GM21717 (cell line): ENCODE results near the gene HS3ST2.
"Not testable (repeated sequence)": the region's sequence is repeated elsewhere in the genome, so short reads cannot be mapped to it uniquely, and the experiment has no call there.

Experiments
- ATAC-seq: cut with Tn5 transposase; IDR thresholded peaks from one replicate; pipeline ENCODE4 v1.9.1; 2021; ENCODE audit warnings: mild to moderate bottlenecking, moderate library complexity; ENCODE audit not compliant: unreplicated experiment

Gene HS3ST2

GRCh38 chr16:22813223-22813947, 577 bp upstream of the HS3ST2 start:
- ATAC-seq: no peak

DNA sequence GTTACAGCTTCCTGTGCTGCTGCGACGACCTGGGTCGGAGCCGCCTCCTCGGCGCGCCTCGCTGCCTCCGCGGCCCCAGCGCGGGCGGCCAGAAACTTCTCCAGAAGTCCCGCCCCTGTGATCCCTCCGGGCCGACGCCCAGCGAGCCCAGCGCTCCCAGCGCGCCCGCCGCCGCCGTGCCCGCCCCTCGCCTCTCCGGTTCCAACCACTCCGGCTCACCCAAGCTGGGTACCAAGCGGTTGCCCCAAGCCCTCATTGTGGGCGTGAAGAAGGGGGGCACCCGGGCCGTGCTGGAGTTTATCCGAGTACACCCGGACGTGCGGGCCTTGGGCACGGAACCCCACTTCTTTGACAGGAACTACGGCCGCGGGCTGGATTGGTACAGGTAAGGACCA, 746 bp downstream of the HS3ST2 start:
- ATAC-seq: no peak

DNA sequence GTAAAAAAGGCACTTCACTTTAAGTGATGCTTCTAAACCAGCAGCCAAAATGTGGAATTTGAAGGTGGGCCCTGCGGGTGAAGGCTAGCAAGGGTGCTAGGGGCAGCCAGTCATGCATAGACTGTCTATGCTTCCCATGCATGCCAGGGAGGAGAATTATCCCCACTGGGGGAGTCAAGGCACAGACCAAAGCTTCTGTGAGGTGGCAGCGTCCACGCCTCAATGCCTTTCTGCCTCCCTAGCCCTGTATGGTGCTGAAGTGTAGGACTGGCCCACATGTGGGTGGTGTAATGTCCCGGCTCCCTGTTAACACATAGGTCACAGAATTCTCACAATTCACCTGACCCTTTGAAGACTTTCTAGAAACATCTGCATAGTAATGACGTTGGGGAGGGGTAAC, 1.9 kb downstream of the HS3ST2 start:
- no peak for ATAC-seq

DNA sequence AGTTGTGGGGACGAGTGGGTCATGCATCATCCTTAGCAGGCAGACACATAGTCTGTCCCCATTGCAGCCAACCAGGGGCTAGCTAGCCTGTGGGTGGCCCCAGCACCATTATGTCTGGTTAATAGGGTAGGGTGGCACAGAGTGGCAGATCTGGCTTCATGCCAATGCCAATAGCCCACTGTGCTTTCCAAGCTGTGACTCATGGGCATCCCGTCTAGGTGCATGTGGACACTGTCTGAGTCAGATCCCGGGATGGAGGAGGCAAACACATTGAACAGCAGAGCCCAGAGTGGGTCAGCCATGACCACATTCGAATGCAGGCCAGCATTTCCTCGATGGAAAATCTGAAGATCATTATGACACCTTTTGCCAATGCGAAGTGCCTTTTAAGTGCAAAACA, 2.5 kb downstream of the HS3ST2 start:
- no peak for ATAC-seq

DNA sequence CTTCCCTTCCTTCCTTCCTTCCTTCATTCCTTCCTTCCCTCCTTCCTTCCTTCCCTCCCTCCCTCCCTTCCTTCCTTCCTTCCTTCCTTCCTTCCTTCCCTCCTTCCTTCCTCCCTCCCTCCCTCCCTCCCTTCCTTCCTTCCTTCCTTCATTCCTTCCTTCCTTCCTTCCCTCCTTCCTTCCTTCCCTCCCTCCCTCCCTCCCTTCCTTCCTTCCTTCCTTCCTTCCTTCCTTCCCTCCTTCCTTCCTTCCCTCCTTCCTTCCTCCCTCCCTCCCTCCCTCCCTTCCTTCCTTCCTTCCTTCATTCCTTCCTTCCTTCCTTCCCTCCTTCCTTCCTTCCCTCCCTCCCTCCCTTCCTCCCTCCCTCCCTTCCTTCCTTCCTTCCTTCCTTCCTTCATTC, 4.8 kb downstream of the HS3ST2 start:
- not testable (repeated sequence) for ATAC-seq

- no peak for ATAC-seq
These were observed 24.7 kb downstream of the HS3ST2 start for GRCh38 chr16:22838681-22839080.

DNA sequence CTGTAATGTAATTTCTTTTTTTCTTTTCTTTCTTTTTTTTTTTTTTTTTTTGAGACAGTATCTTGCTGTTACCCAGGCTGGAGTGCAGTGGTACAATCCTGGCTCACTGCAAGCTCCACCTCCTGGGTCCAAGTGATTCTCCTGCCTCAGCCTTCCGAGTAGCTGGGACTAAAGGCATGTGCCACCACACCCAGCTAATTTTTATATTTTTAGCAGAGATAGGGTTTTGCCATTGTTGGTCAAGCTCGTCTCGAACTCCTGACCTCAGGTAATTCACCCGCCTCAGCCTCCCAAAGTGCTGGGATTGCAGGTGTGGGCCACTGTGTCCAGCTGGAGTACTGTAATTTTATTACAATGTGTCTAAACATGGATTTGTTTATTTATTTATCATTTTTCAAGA, 28.1 kb downstream of the HS3ST2 start:
- not testable (repeated sequence) for ATAC-seq

- ATAC-seq: no peak
These were observed 29.2 kb downstream of the HS3ST2 start for GRCh38 chr16:22843122-22843521.

GRCh38 chr16:22843856-22844255, 29.9 kb downstream of the HS3ST2 start:
- no peak for ATAC-seq

- no peak for ATAC-seq
These were observed 30.5 kb downstream of the HS3ST2 start for GRCh38 chr16:22844416-22844815.

DNA sequence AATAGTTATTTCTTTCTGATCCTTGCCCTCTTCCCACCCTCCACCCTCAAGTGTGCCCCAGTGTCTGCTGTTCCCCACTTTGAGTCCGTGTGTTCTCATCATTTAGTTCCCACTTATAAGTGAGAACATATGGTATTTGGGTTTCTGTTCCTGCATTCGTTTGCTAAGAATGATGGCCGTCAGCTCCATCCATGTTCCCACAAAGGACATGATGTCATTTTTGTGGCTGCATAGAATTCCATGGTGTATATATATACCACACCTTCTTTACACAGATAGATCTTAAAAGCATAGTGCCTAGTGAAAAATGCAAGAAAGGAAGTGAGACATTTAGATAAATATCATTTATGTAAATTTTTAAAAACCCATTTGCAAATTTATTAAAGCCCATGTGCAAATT, 33.1 kb downstream of the HS3ST2 start:
- no peak for ATAC-seq

GRCh38 chr16:22847690-22848089, 33.7 kb downstream of the HS3ST2 start:
- ATAC-seq: no peak

DNA sequence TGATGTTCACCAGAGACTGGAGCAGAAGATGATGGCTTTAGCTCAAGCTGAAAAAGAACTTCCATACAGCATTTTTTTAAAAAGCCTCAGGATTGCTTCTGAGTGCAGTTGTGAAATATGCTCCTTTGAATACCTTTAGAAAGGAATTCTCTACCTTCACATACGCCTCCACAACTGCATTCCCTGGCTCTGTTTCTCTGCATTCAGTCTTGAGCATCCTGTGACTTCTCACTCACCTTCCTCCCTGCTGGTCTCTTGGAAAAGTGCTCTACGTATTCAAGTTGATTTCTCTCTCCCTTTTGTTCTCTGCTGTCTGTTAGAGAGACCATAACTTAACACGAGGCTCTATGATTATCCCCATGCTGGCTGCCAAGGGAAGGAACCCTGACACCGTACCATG, 34.5 kb downstream of the HS3ST2 start:
- ATAC-seq: no peak

DNA sequence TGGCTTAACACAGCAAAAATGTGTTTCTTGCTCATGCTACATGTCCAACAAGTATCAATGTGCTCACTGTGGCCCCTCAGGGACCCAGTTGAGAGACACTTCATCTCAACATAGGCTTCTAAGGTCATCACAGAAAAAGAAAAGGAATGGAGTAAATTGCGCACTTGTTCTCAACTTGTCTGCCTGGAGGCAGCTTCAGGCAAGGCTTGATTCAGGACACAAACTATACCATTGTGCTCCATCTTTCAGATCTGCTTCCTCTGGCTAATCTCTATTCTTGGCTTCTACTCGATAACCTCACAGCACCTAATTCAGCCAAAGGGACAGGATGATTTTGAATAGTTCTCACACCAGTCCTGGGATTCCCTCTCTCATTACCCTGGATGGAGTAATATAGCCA, 35.6 kb downstream of the HS3ST2 start:
- no peak for ATAC-seq

DNA sequence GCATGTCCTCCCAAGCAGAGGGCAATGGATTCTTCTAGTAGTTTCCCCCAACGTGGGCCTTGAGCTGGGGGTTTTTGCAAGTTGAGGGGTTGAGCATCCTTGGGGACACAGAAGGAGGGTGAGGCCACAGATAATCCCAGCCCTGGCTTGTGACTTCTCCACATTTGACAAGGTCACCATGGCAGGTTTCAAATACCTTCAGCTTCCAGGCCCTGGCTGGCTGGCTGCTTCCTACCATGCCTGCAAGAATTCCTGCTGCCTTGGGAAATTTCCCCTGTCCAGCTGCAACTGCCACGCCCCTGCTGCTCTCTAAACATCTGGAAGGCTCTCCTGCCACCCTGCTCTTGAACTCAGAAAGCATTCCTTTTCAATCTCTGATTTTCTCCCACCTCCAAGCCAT, 41.3 kb downstream of the HS3ST2 start:
- no peak for ATAC-seq

DNA sequence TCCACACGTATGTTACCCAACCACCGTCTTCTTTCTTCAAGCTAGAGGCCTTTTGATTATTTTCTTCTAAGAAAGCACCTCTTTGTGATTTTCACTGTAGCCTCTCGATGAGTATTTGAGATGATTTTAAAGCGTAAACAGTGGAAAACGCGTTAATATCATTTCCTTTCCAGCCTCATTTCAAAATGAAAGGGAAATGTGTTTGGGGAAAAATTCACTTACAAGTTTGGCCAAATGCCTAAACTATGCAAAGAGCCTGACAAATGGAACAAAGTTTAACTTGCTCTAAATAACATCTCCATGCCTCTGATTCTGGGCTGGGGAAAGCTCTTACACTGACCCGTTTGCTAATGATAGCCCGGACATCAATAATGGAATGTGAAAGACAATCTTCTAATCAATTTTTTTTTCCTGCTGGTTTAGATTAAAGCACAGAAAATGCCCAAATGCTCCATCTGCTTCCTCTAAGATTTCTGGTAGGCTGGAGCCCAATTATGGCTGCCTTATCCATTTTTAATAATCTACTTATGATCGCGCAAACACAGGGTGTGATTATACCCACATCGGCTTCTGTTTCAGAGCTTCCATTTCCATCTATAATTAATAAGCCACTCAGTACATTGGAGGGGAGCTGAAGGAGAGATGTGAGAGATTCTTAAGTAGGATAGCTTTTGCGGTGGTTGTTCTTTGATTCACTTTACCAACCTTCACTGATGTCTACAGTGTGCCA, 43.5 kb downstream of the HS3ST2 start:
- no peak for ATAC-seq

GRCh38 chr16:22859925-22860324, 46.0 kb downstream of the HS3ST2 start:
- no peak for ATAC-seq

GRCh38 chr16:22861580-22861979, 47.6 kb downstream of the HS3ST2 start:
- no peak for ATAC-seq

DNA sequence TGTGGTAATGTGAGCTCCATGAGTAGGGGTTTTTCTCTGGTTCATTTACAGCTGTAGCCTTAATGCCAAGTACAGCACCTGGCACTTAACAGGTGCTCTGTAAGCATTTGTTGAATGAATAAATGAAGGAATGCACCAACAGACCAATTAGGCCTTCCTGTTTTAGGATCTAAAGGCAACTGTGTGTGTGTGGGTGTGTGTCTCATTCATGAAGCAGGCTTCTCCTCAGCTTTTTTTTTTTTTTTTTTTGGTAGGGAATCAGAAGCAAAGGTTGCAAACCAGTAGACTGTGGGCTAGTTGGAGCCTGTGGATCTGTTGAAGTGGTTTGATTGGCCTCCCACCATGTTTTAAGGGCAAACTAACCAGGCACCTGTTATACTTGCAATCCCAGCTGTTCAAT, 48.1 kb downstream of the HS3ST2 start:
- ATAC-seq: no peak

GRCh38 chr16:22864375-22864774, 50.4 kb downstream of the HS3ST2 start:
- ATAC-seq: no peak

GRCh38 chr16:22868593-22869224, 54.7 kb downstream of the HS3ST2 start:
- ATAC-seq: no peak

GRCh38 chr16:22871861-22872260, 57.9 kb downstream of the HS3ST2 start:
- ATAC-seq: no peak
